ENCODE measurements around the gene CARD11. TPM values are rescaled to one million over a fixed set of nuclear protein-coding genes. Genes with fewer than 3 reads are reported as not detected.

CARD11 gene
- total RNA-seq: 100 to 1,000 TPM; 112 to 136 (median 118) TPM
- polyA plus RNA-seq: 10 to 100 TPM; 13.3 to 44.5 TPM
- total RNA-seq: 299 reads per million, percentile 96 among the genes with 10 or more reads in this experiment

DNA sequence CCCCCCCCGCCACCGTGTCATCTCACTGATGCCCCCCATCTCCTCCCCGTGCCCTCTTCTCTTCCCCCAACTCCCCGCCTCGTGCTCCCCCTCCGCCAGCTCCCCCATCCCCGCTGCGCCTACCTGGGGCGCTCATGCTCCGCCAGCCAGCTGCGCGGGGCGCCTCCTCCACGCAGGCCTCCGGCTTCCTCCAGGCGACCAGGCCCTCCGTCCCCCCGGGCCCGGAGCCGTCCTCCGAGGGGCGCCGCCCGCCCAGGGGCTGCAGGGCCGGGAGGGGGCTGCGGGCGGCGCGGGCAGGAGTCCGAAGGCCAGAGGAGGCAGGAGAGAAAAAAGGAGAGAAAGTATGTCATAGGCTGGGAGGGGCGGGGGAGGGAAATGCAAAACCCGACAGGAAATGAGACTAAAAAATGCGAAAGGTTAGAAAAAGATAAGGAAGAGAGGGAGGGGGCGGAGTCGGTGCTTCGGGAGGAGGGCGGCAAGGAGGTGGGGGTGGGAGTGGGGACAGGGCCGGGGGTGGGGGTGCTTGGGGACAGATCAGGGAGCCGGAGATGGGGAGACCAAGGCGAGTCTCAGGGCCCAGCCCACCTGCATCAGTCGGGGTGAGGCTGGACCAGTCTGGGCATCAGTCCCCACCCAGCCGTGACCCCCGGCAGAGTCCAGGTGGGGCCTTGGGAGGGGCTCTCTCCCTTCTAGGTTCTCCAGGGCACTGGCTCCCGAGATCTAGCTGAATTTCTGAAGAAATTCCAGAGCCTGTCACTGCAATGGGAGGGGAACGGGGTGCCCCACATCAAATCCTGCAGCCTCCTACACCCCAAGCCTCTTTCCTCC lies at the start of gene CARD11:
Gene CARD11, minus strand, starts transcription at position 324 of the 828 bp plus-strand sequence. CDS start 85,361 bp downstream, outside the sequence.
- H3K27ac Mint-ChIP-seq: peak within 1 kb of the TSS; percentile 82 to 97 (median 94)
- H3K27me3 Mint-ChIP-seq: no peaks in the 10 kb centered on the region
- Histone ChIP-seq H3K27me3 (ENCODE audit: control insufficient read depth in 2 of 2, insufficient read depth in 2 of 2, low read length in 2 of 2) (no peaks in the 10 kb centered on the region), H3K36me3 (ENCODE audit: control insufficient read depth in 2 of 3, insufficient read depth in 3 of 3, low read length in 3 of 3) (peaks cover 0 to 16% (median 0%) of the 10 kb centered on the region in 3 experiments), H3K9me3 (ENCODE audit: control insufficient read depth in 2 of 3, low read length in 3 of 3) (no peaks in the 10 kb centered on the region), H3K27ac (ENCODE audit: low read depth, low read length) (peak within 1 kb of the TSS; percentile 100), H3K4me3 (ENCODE audit: low read length) (peak within 1 kb of the TSS; percentile 85), H3K4me1 (ENCODE audit: control insufficient read depth in 2 of 2, insufficient read depth in 2 of 2, low read length in 2 of 2) (peaks cover 30 to 49% of the 10 kb centered on the region in 2 donors)
- ATAC-seq (peak; percentile 65), DNase-seq (peak; percentile 28 to 72 (median 60))
- peaks cover 32 to 66% (median 48%) of the 10 kb centered on the region in 7 donors for H3K4me1 Mint-ChIP-seq
- H3K9me3 Mint-ChIP-seq: no peaks in the 10 kb centered on the region
- H3K4me3 Mint-ChIP-seq: peak within 1 kb of the TSS; percentile 91 to 98 (median 96)
- intact Hi-C loops (cut with micrococcal nuclease): loop anchor here (1.0 to 5.0 kb wide), 12 partner anchors 20 to 641 kb away; partner anchors contain the start of gene CHST12 (in 1 of the 2)
- ChIA-PET POLR2A (interaction anchor here (0.7 to 2.3 kb wide), 10 partner anchors 15 to 110 kb away, joined by 3 to 10 read pairs (median 5); no protein-coding TSS in a partner anchor), CTCF (interaction anchor here (0.6 to 1.0 kb wide), 2 partner anchors 45 to 1614 kb away, joined by 3 to 4 read pairs; no protein-coding TSS in a partner anchor)
- peaks cover 0 to 28% (median 14%) of the 10 kb centered on the region in 5 donors for H3K36me3 Mint-ChIP-seq

DNA sequence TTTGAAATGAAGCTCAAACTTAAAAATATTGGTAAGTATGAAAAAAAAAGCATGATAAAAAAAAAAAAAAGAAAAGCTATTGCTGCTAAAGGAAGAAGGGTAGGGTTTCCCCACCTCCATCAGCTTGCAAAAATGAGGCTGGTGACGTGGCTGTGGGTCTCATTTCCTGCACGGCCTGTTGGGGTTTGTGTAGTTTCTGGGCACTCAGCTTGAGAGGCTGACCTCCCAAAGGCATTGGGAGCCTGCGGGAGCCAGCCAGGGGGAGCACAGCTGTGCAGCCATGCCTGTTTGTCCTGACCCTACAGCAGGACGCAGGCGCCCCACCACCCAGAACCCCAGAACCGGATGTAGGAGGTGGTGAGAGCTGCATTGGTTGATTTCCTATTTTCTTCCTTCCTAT lies 48.8 kb upstream of the CARD11 start:
- Histone ChIP-seq H3K36me3 (ENCODE audit: control insufficient read depth in 2 of 3, insufficient read depth in 3 of 3, low read length in 3 of 3) (peaks cover 0 to 4% (median 0%) of the 10 kb centered on the region in 3 experiments), H3K4me1 (ENCODE audit: control insufficient read depth in 2 of 2, insufficient read depth in 2 of 2, low read length in 2 of 2) (peaks cover 68 to 76% of the 10 kb centered on the region in 2 donors), H3K9me3 (ENCODE audit: control insufficient read depth in 2 of 3, low read length in 3 of 3) (no peaks in the 10 kb centered on the region), H3K4me3 (ENCODE audit: low read length) (peak overlapping the region; percentile 4), H3K27me3 (ENCODE audit: control insufficient read depth in 2 of 2, insufficient read depth in 2 of 2, low read length in 2 of 2) (no peaks in the 10 kb centered on the region), H3K27ac (ENCODE audit: low read depth, low read length) (peak overlapping the region; percentile 81)
- intact Hi-C loops (cut with micrococcal nuclease): loop anchor here (1.0 to 2.0 kb wide), 7 partner anchors 10 to 63 kb away; partner anchors contain the start of gene CARD11 (in 2 of the 2)
- peaks cover 0 to 2% (median 0%) of the 10 kb centered on the region in 5 donors for H3K27me3 Mint-ChIP-seq
- ATAC-seq (peak; percentile 87), DNase-seq (peak; percentile 35 to 87 (median 82))
- ChIA-PET POLR2A (interaction anchor here (0.8 to 5.6 kb wide), 12 partner anchors 9 to 62 kb away, joined by 3 to 59 read pairs (median 8); partner anchors contain the start of gene CARD11), CTCF (interaction anchor here (0.6 to 3.0 kb wide), 16 partner anchors 10 to 373 kb away, joined by 3 to 13 read pairs (median 4); no protein-coding TSS in a partner anchor)
- peak overlapping the region; percentile 93 to 100 (median 99) for H3K27ac Mint-ChIP-seq
- H3K4me1 Mint-ChIP-seq: peaks cover 35 to 86% (median 72%) of the 10 kb centered on the region in 7 donors
- peaks cover 0 to 9% (median 0%) of the 10 kb centered on the region in 5 donors for H3K36me3 Mint-ChIP-seq
- H3K9me3 Mint-ChIP-seq: peaks cover 0 to 1% (median 0%) of the 10 kb centered on the region in 11 donors
- H3K4me3 Mint-ChIP-seq: peak overlapping the region; percentile 43 to 94 (median 72)

DNA sequence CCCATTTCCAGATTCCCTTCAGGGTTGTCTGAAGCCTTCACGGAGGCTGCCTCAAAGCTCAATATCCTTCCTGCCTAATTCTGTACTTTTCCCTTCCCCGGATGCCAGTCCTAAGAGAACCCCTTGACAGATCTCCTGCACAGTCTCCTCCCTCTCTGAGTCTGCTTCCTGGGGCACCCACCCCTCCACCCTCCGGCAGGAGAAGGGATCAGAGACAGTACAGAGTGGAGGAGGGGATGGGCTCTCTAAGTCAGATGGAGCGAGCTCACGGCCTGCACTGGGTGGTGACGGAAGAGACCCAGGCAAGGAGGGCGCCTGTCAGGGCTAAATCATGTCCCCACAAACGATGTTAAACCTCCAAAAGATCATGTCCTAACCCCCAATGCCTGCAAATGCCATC lies 48.0 kb upstream of the CARD11 start:
- intact Hi-C loops (cut with micrococcal nuclease): loop anchor here (1.0 to 2.0 kb wide), 7 partner anchors 11 to 64 kb away; partner anchors contain the start of gene CARD11 (in 2 of the 2)
- H3K27me3 Mint-ChIP-seq: peaks cover 0 to 2% (median 0%) of the 10 kb centered on the region in 5 donors
- peaks cover 35 to 81% (median 65%) of the 10 kb centered on the region in 7 donors for H3K4me1 Mint-ChIP-seq
- H3K9me3 Mint-ChIP-seq: peaks cover 0 to 1% (median 0%) of the 10 kb centered on the region in 11 donors
- Histone ChIP-seq H3K27me3 (ENCODE audit: control insufficient read depth in 2 of 2, insufficient read depth in 2 of 2, low read length in 2 of 2) (no peaks in the 10 kb centered on the region), H3K9me3 (ENCODE audit: control insufficient read depth in 2 of 3, low read length in 3 of 3) (no peaks in the 10 kb centered on the region), H3K4me3 (ENCODE audit: low read length) (peak overlapping the region; percentile 4), H3K4me1 (ENCODE audit: control insufficient read depth in 2 of 2, insufficient read depth in 2 of 2, low read length in 2 of 2) (peaks cover 68 to 73% of the 10 kb centered on the region in 2 donors), H3K27ac (ENCODE audit: low read depth, low read length) (peak overlapping the region; percentile 81), H3K36me3 (ENCODE audit: control insufficient read depth in 2 of 3, insufficient read depth in 3 of 3, low read length in 3 of 3) (no peaks in the 10 kb centered on the region)
- ATAC-seq (no peak), DNase-seq (peak in 1 of 9 donors; percentile 11)
- H3K27ac Mint-ChIP-seq: peak overlapping the region; percentile 93 to 100 (median 99)
- H3K36me3 Mint-ChIP-seq: peaks cover 0 to 6% (median 0%) of the 10 kb centered on the region in 5 donors
- CTCF ChIA-PET: interaction anchor here (0.6 to 3.0 kb wide), 8 partner anchors 17 to 549 kb away, joined by 3 to 13 read pairs (median 4); no protein-coding TSS in a partner anchor
- POLR2A ChIA-PET: interaction anchor here (1.8 to 5.6 kb wide), 6 partner anchors 10 to 28 kb away, joined by 9 to 59 read pairs (median 26); no protein-coding TSS in a partner anchor
- H3K4me3 Mint-ChIP-seq: peak overlapping the region; percentile 53 to 94 (median 75)

DNA sequence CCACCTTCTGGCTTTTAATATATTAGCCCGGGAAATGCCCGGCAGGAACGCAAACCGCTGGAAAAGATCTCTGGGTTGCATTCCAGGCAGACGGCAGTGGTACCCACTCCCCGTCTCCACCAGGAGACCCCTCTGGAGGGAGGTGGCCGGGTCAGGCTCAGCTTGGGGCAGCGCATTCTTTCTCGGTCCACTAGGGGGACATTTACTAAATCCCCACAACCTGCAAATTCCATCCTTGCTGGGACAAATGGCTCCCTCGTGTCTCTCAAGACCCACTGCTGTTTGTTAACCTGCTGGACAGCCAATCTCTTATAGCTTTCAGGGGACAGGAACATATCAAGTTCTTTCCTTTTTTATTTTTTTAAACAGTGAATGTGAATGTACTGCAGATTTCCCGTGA lies 45.8 kb upstream of the CARD11 start:
- DNase-seq (peak in 1 of 9 donors; percentile 19), ATAC-seq (no peak)
- ChIA-PET POLR2A (interaction anchor here (0.9 to 1.8 kb wide), 2 partner anchors 20 to 23 kb away, joined by 3 to 6 read pairs; no protein-coding TSS in a partner anchor), CTCF (interaction anchor here (0.9 to 1.7 kb wide), 7 partner anchors 20 to 226 kb away, joined by 3 to 7 read pairs (median 5); no protein-coding TSS in a partner anchor)
- Mint-ChIP-seq H3K4me1 (peaks cover 21 to 61% (median 53%) of the 10 kb centered on the region in 7 donors), H3K4me3 (peak overlapping the region in 3 of 10 donors; percentile 3 to 69 (median 56)), H3K27ac (peak overlapping the region in 6 of 9 donors; percentile 54 to 97 (median 89)), H3K27me3 (peaks cover 0 to 2% (median 0%) of the 10 kb centered on the region in 5 donors), H3K36me3 (peaks cover 0 to 5% (median 0%) of the 10 kb centered on the region in 5 donors), H3K9me3 (no peaks in the 10 kb centered on the region)
- H3K36me3 ChIP-seq (ENCODE audit: control insufficient read depth in 2 of 3, insufficient read depth in 3 of 3, low read length in 3 of 3): no peaks in the 10 kb centered on the region
- H3K27me3 ChIP-seq (ENCODE audit: control insufficient read depth in 2 of 2, insufficient read depth in 2 of 2, low read length in 2 of 2): no peaks in the 10 kb centered on the region
- no peak overlapping the region for H3K4me3 ChIP-seq (ENCODE audit: low read length)
- H3K27ac ChIP-seq (ENCODE audit: low read depth, low read length): no peak overlapping the region
- peaks cover 52 to 55% of the 10 kb centered on the region in 2 donors for H3K4me1 ChIP-seq (ENCODE audit: control insufficient read depth in 2 of 2, insufficient read depth in 2 of 2, low read length in 2 of 2)
- H3K9me3 ChIP-seq (ENCODE audit: control insufficient read depth in 2 of 3, low read length in 3 of 3): no peaks in the 10 kb centered on the region
- intact Hi-C loops (cut with micrococcal nuclease): no loop called here

DNA sequence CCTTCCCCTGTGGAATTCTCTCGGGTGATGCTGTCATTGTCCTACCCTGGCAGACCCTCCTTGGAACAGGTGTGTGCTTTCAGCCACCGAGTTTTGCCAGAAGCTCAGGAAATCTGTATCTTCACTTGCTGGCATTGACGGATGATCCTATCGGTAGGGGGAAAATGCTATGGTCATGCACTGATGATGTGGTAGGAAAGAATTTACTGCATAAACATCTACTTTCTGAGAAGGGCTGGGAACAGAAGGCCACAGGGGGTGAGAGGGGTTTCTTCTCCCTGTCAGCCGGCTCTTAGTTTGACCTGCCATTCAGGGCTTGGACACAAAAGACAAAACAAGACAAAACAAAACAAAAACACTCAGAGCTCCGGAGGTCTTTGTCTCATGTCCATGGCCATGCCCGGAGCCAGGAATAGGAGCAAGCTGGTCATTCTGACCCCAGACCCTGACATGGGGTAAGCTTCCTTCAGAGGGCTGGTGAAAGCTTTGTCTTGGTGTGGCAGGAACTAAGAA lies 43.6 kb upstream of the CARD11 start:
- POLR2A ChIA-PET: no interaction called here
- Mint-ChIP-seq H3K4me3 (peak overlapping the region in 1 of 10 donors; percentile 13), H3K9me3 (no peaks in the 10 kb centered on the region), H3K27ac (peak overlapping the region in 1 of 9 donors; percentile 29), H3K4me1 (peaks cover 18 to 41% (median 32%) of the 10 kb centered on the region in 7 donors), H3K36me3 (peaks cover 0 to 2% (median 0%) of the 10 kb centered on the region in 5 donors), H3K27me3 (peaks cover 0 to 2% (median 0%) of the 10 kb centered on the region in 5 donors)
- Histone ChIP-seq H3K9me3 (ENCODE audit: control insufficient read depth in 2 of 3, low read length in 3 of 3) (no peaks in the 10 kb centered on the region), H3K36me3 (ENCODE audit: control insufficient read depth in 2 of 3, insufficient read depth in 3 of 3, low read length in 3 of 3) (no peaks in the 10 kb centered on the region), H3K4me1 (ENCODE audit: control insufficient read depth in 2 of 2, insufficient read depth in 2 of 2, low read length in 2 of 2) (peaks cover 31 to 33% of the 10 kb centered on the region in 2 donors), H3K27ac (ENCODE audit: low read depth, low read length) (no peak overlapping the region), H3K4me3 (ENCODE audit: low read length) (no peak overlapping the region), H3K27me3 (ENCODE audit: control insufficient read depth in 2 of 2, insufficient read depth in 2 of 2, low read length in 2 of 2) (no peaks in the 10 kb centered on the region)
- DNase-seq: no peak
- ATAC-seq: no peak
- CTCF ChIA-PET: interaction anchor here (0.7 to 1.3 kb wide), 2 partner anchors 22 to 67 kb away, joined by 3 to 6 read pairs; no protein-coding TSS in a partner anchor
- intact Hi-C loops (cut with micrococcal nuclease): no loop called here
